Nephron progenitor cell (in vitro differentiated cells): ENCODE data around the gene TKTL1.

Source experiments
- DNase-seq: peaks from one replicate; pipeline ENCODE4 v3.0.0; 2021
- H3K27ac Mint-ChIP-seq: 2 replicates; pipeline ENCODE4 v1.8.0; 2021; ENCODE audit warnings: mild to moderate bottlenecking, moderate library complexity, mixed read lengths
- H3K27me3 Mint-ChIP-seq: 2 replicates; pipeline ENCODE4 v1.8.0; 2021; ENCODE audit warnings: mild to moderate bottlenecking, low read depth, mixed read lengths; ENCODE audit not compliant: poor library complexity
- H3K36me3 Mint-ChIP-seq: 2 replicates; pipeline ENCODE4 v1.8.0; 2021; ENCODE audit warnings: low read depth, mixed read lengths
- H3K4me1 Mint-ChIP-seq: 2 replicates; pipeline ENCODE4 v1.8.0; 2021; ENCODE audit warnings: mixed read lengths
- H3K4me3 Mint-ChIP-seq: 2 replicates; pipeline ENCODE4 v1.8.0; 2021; ENCODE audit warnings: mild to moderate bottlenecking, moderate library complexity, mixed read lengths
- H3K9me3 Mint-ChIP-seq: 2 replicates; pipeline ENCODE4 v1.8.0; 2021; ENCODE audit warnings: mild to moderate bottlenecking, moderate library complexity, mixed read lengths
- TF ChIP-seq, protein P1 (sequence below): fragments of 200-600 bp; sonication (generic); IDR thresholded peaks from 2 replicates; pipeline ENCODE4 v1.5.0; 2021; ENCODE audit warnings: antibody characterized with exemption

Gene TKTL1

DNA sequence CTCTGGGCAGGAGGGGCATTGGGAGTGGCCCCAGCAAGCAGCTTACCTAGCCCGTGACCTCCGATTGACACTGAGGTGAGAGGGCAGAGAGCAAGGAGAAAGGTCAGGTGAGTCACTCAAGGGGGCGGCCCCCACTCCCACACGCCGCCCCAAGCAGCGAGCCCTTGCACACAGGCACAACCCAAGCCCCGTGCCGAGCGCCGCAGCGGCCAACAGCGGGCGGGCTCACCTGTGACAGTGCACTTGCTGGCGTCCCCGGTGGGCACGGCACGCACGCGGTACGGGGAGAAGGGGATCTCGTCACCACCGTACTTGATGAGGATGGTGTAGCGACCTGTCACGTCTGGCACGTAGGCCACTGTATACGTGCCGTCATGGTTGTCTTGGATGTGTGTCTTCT is 61.6 kb downstream of the TKTL1 start:
- Mint-ChIP-seq H3K4me1 (no peaks in the 10 kb centered on the region), H3K36me3 (peaks cover 15% of the 10 kb centered on the region), H3K27me3 (no peaks in the 10 kb centered on the region), H3K9me3 (peaks cover 29% of the 10 kb centered on the region), H3K4me3 (no peak overlapping the region), H3K27ac (no peak overlapping the region)
- TF ChIP-seq, protein P1, sequence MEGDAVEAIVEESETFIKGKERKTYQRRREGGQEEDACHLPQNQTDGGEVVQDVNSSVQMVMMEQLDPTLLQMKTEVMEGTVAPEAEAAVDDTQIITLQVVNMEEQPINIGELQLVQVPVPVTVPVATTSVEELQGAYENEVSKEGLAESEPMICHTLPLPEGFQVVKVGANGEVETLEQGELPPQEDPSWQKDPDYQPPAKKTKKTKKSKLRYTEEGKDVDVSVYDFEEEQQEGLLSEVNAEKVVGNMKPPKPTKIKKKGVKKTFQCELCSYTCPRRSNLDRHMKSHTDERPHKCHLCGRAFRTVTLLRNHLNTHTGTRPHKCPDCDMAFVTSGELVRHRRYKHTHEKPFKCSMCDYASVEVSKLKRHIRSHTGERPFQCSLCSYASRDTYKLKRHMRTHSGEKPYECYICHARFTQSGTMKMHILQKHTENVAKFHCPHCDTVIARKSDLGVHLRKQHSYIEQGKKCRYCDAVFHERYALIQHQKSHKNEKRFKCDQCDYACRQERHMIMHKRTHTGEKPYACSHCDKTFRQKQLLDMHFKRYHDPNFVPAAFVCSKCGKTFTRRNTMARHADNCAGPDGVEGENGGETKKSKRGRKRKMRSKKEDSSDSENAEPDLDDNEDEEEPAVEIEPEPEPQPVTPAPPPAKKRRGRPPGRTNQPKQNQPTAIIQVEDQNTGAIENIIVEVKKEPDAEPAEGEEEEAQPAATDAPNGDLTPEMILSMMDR, result no peak
- no peak for DNase-seq

DNA sequence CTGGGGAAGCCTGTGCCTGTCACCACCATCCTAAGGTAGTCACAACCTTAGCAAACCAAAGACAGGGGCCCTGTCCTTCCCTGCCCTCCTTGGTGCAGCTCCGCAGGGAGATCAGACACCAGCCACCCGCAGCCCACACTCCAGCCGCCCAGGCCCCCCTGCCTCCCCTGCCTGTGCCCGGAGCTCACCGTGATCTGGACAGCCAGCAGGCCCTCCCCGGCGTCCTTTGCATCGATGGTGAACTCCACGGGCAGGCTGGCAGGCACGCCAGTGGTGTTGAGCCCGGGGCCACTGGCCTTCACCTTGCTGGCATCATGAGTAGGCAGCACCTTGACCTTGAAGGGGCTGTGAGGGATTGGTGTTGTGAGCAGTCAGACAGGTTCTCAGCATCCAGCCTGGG is 62.4 kb downstream of the TKTL1 start:
- peaks cover 14% of the 10 kb centered on the region for H3K36me3 Mint-ChIP-seq
- H3K27me3 Mint-ChIP-seq, result no peaks in the 10 kb centered on the region
- H3K4me1 Mint-ChIP-seq, result no peaks in the 10 kb centered on the region
- no peak overlapping the region for H3K27ac Mint-ChIP-seq
- peaks cover 33% of the 10 kb centered on the region for H3K9me3 Mint-ChIP-seq
- no peak overlapping the region for H3K4me3 Mint-ChIP-seq
- TF ChIP-seq, protein P1, result no peak
- no peak for DNase-seq

DNA sequence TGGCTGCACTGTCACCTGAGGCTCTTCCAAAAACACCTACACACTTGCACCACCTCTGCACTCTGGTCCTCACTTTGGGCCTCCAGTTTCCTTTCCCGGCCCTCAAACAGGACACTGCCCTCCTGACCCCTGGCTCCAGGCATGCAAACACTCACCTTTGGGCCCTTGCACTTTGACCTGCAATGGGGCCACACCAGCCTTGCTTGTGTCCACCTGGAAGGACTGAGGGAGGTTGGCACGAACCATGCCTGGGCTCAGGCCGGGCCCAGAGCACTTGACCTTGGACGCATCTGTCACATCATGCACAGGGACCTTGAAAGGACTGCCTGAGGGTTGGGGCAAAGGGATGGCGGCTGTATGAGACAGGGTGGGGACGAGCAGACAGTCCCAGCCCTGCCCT is 63.2 kb downstream of the TKTL1 start:
- Mint-ChIP-seq H3K4me3 (no peak overlapping the region), H3K4me1 (no peaks in the 10 kb centered on the region)

DNA sequence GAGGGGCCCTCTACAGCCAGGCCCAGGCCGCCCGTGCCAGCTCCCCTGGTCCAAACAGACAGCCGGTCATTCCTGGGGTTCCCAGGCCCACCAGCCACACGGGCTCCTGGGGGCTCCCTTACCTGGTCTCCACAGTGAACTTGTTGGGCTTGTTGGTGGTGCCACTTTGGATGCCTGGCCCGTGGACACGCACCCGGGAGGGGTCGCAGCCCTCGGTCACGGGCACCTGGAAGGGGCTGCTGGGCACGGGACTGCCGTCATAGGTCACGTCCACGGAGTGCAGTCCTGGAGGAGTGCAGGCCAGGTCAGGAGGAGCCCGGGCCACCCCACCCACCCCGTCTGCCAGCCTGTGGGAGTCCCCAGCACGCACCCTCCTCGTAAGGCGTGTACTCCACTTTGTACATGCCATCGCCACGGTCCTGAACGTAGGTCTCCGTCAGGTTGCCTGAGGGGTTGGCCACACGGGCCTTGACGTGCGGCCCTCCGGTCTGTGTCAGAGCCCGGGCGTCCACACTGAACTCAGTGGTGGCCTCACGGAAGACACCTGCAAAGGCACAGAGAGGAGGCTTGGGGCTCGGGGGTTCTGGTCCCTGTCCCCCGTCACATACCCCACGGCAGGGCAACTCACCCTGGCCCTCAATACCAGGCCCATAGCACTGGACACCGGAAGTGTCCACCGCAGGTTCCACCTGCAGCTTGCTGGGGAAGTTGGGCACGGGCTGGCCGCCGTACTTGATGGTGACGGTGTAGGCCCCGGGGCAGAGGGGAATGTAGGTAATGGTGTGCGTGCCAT is 64.0 kb downstream of the TKTL1 start:
- TF ChIP-seq, protein P1, result no peak
- Mint-ChIP-seq H3K27me3 (no peaks in the 10 kb centered on the region), H3K9me3 (peaks cover 32% of the 10 kb centered on the region), H3K4me1 (no peaks in the 10 kb centered on the region), H3K36me3 (peaks cover 7% of the 10 kb centered on the region), H3K4me3 (no peak overlapping the region), H3K27ac (no peak overlapping the region)
- DNase-seq, result no peak

More for the DNA sequence above, 63.2 kb downstream of the TKTL1 start:
- DNase-seq, result no peak
- Mint-ChIP-seq H3K27me3 (no peaks in the 10 kb centered on the region), H3K36me3 (peaks cover 7% of the 10 kb centered on the region), H3K9me3 (peaks cover 32% of the 10 kb centered on the region), H3K27ac (no peak overlapping the region)
- TF ChIP-seq, protein P1, result no peak

DNA sequence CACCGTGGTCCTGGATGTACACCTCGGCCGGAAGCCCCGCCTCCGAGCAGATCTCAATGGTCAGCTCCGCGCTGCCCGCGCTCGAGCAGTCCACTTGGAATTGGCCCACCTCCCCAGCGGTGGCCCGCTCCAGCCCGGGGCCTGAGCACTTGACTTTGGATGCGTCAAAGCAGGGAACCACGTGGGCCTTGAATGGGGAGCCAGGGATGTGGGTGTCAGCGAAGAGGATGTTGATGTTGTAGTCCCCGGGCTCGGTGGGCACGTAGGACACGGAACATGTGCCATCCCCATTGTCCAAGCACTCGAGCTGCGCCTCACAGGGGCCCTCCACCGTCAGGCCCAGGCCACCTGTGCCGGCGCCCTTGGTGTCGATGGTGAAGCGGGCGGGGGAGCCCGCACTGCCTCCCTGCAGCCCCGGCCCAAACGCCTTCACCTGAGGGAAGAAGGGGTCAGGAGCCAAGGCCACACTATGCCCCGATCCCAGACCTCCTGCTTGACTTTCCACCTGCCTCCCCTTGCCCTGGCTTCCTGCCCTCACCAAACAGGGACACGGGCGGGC is 64.6 kb downstream of the TKTL1 start:
- no peak overlapping the region for H3K4me3 Mint-ChIP-seq
- peaks cover 37% of the 10 kb centered on the region for H3K9me3 Mint-ChIP-seq
- H3K27ac Mint-ChIP-seq, result no peak overlapping the region
- peaks cover 12% of the 10 kb centered on the region for H3K36me3 Mint-ChIP-seq
- H3K4me1 Mint-ChIP-seq, result no peaks in the 10 kb centered on the region
- no peaks in the 10 kb centered on the region for H3K27me3 Mint-ChIP-seq
- DNase-seq, result no peak
- TF ChIP-seq, protein P1, result no peak
